ENCODE measurements around the gene ALKBH8. TPM values are rescaled to one million over a fixed set of nuclear protein-coding genes. Genes with fewer than 3 reads are reported as not detected.

The ALKBH8 gene
- total RNA-seq, 1 donor = 6.5 TPM

DNA sequence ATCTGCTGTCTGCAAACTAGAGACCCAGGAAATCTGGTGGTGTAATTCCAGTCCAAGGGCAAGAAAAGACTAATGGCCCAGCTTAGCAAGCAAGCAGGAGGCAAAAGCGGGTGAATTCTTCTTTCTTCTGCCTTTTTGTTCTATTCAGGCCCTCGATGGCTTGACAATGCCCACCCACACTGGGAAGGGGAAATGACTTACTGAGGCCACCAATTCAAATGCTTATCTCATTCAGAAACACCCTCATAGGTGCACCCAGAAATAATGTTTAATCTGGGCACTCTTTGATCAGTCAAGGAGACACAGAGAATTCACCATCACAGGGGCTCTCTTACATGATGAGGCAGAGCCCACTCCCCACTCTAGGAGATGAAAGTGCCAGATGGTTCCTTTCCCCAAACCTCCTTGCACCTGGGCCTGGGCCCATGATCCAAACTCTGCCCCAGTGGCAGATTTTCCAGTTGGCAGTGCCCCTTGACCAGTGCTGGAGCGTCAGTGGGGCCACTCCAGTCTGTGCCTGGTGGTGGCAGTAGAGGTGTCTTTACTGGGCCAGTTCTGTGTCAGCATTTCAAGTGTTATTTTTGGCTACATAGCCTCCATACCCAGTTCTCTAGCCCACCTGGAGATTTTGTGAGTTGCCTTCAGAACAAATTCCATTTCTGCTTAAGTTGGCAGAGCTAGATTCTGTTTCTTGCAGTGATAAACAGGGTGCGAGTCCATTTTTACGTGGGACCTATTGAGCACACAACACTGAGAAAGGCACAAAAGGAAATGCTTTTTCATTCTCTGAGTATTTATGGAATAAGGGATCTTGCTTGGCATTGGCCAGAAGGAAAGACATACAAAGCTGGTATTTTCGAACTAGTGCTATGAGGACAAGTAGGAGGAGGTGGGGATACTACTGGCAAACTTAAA lies 32.9 kb upstream of the ALKBH8 start:
- TF ChIP-seq CTCF (IDR thresholded peaks at IDR 0.05; ENCODE audit: insufficient read depth, low read depth, low read length) = peak; percentile 60
- no peak overlapping the region for H3K4me3 ChIP-seq (ENCODE audit: low read depth, low read length)
- peak; percentile 18 for DNase-seq (ENCODE audit: low read depth)

DNA sequence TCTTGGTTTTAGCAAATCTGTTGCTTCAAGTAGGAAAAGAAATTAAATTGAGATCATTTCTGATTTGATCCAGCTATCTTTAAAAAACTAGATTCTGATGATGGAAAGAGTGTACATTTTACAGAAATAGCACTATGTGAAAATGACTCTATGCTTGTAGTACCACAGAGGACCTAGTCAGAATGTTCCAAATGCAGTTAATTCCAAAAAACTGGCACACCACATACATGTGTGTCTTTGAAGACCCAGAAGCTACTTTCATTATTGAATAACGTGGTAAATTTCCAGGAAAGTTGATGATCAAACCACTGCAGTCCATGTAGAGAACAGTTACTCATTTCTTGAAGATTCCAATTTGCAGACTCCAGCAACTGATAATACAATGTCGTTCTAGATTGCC lies 29.2 kb upstream of the ALKBH8 start:
- no peak for TF ChIP-seq CTCF (IDR thresholded peaks at IDR 0.05; ENCODE audit: insufficient read depth, low read depth, low read length)
- H3K4me3 ChIP-seq (ENCODE audit: low read depth, low read length) = no peak overlapping the region
- DNase-seq (ENCODE audit: low read depth) = no peak

GRCh38 chr11:107593951-107594350 lies 28.4 kb upstream of the ALKBH8 start:
- no peak overlapping the region for H3K4me3 ChIP-seq (ENCODE audit: low read depth, low read length)
- no peak for DNase-seq (ENCODE audit: low read depth)
- no peak for TF ChIP-seq CTCF (IDR thresholded peaks at IDR 0.05; ENCODE audit: insufficient read depth, low read depth, low read length)

DNA sequence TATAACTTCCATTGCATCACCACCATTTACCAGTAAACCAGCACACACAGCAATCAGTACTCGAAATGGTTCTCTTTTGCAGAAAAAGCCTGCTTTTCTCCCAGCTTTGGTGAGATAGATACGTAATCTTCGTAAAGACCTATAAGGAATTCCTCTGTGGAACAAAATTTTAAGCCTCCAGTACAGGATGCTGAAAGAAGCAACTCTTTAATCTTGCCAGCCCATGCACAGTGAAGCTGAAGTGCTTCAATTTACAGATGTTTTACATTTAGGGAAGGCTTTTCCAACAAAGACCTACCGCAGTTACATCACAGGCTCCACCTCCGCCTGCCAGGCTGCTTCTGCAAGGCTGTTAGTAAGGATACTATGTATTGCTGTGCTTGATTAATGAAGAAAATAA lies 27.3 kb upstream of the ALKBH8 start:
- no peak for DNase-seq (ENCODE audit: low read depth)
- H3K4me3 ChIP-seq (ENCODE audit: low read depth, low read length) = no peak overlapping the region

DNA sequence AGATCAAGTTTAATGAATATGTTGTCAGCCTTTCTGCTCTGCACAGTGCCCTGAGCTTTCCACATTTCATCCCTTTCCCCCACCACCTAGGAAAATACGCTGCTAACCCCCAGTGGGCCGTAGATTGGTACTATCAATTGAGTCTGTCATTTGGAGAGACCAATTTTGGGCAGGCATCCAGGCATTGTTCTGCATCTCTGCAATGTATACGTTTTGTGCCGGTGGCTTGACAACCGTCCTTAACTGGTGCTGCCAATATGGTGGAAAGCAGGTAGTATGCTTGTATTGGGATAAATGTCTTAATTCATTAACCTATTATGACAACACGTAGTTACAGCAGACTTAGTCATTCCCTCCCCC lies 26.7 kb upstream of the ALKBH8 start:
- H3K4me3 ChIP-seq (ENCODE audit: low read depth, low read length) = peak overlapping the region; percentile 79
- no peak for TF ChIP-seq CTCF (IDR thresholded peaks at IDR 0.05; ENCODE audit: insufficient read depth, low read depth, low read length)
- DNase-seq (ENCODE audit: low read depth) = no peak

More for the DNA sequence above, 27.3 kb upstream of the ALKBH8 start:
- TF ChIP-seq CTCF (IDR thresholded peaks at IDR 0.05; ENCODE audit: insufficient read depth, low read depth, low read length) = no peak

GRCh38 chr11:107591378-107592230 lies 26.1 kb upstream of the ALKBH8 start:
- H3K4me3 ChIP-seq (ENCODE audit: low read depth, low read length) = peak overlapping the region; percentile 79
- no peak for TF ChIP-seq CTCF (IDR thresholded peaks at IDR 0.05; ENCODE audit: insufficient read depth, low read depth, low read length)
- peak; percentile 15 for DNase-seq (ENCODE audit: low read depth)
